ENCODE results near the gene GOLGA6L6.
"Not testable (repeated sequence)": the region's sequence is repeated elsewhere in the genome, so short reads cannot be mapped to it uniquely, and the experiment has no call there.

DNA sequence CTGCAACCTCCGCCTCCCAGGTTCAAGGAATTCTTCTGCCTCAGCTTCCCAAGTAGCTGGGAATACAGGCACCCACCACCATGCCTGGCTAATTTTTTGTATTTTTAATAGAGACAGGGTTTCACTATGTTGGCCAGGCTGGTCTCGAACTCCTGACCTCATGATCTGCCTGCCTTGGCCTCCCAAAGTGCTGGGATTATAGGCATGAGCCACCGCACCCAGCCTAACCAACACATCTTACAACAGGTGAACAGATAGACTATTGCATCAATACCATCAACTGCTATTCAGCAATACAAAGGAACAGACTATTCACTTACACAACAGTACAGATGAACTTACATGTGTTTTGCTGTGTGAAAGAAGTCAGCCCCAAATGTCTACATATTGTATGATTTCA is 45.2 kb upstream of the GOLGA6L6 start:
- TF ChIP-seq, protein P1, sequence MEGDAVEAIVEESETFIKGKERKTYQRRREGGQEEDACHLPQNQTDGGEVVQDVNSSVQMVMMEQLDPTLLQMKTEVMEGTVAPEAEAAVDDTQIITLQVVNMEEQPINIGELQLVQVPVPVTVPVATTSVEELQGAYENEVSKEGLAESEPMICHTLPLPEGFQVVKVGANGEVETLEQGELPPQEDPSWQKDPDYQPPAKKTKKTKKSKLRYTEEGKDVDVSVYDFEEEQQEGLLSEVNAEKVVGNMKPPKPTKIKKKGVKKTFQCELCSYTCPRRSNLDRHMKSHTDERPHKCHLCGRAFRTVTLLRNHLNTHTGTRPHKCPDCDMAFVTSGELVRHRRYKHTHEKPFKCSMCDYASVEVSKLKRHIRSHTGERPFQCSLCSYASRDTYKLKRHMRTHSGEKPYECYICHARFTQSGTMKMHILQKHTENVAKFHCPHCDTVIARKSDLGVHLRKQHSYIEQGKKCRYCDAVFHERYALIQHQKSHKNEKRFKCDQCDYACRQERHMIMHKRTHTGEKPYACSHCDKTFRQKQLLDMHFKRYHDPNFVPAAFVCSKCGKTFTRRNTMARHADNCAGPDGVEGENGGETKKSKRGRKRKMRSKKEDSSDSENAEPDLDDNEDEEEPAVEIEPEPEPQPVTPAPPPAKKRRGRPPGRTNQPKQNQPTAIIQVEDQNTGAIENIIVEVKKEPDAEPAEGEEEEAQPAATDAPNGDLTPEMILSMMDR (IDR thresholded peaks at IDR 0.05) = not testable (repeated sequence)
- TF ChIP-seq TCF7L2, POLR2AphosphoS5 (IDR thresholded peaks at IDR 0.05; ENCODE audit: low read depth, low read length): not testable (repeated sequence)
- TF ChIP-seq, protein P2, sequence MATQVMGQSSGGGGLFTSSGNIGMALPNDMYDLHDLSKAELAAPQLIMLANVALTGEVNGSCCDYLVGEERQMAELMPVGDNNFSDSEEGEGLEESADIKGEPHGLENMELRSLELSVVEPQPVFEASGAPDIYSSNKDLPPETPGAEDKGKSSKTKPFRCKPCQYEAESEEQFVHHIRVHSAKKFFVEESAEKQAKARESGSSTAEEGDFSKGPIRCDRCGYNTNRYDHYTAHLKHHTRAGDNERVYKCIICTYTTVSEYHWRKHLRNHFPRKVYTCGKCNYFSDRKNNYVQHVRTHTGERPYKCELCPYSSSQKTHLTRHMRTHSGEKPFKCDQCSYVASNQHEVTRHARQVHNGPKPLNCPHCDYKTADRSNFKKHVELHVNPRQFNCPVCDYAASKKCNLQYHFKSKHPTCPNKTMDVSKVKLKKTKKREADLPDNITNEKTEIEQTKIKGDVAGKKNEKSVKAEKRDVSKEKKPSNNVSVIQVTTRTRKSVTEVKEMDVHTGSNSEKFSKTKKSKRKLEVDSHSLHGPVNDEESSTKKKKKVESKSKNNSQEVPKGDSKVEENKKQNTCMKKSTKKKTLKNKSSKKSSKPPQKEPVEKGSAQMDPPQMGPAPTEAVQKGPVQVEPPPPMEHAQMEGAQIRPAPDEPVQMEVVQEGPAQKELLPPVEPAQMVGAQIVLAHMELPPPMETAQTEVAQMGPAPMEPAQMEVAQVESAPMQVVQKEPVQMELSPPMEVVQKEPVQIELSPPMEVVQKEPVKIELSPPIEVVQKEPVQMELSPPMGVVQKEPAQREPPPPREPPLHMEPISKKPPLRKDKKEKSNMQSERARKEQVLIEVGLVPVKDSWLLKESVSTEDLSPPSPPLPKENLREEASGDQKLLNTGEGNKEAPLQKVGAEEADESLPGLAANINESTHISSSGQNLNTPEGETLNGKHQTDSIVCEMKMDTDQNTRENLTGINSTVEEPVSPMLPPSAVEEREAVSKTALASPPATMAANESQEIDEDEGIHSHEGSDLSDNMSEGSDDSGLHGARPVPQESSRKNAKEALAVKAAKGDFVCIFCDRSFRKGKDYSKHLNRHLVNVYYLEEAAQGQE (IDR thresholded peaks at IDR 0.05; ENCODE audit: insufficient read depth in 1 of 2, low read depth in 2 of 2, low read length in 1 of 2) = not testable (repeated sequence)
